AG08395 (cell line): ENCODE results near the gene PFKM.

ENCODE experiments used
- DNase-seq: peaks from one replicate; pipeline ENCODE4 v3.0.0; 2012; ENCODE audit warnings: mixed read lengths, low spot score

Gene PFKM

DNA sequence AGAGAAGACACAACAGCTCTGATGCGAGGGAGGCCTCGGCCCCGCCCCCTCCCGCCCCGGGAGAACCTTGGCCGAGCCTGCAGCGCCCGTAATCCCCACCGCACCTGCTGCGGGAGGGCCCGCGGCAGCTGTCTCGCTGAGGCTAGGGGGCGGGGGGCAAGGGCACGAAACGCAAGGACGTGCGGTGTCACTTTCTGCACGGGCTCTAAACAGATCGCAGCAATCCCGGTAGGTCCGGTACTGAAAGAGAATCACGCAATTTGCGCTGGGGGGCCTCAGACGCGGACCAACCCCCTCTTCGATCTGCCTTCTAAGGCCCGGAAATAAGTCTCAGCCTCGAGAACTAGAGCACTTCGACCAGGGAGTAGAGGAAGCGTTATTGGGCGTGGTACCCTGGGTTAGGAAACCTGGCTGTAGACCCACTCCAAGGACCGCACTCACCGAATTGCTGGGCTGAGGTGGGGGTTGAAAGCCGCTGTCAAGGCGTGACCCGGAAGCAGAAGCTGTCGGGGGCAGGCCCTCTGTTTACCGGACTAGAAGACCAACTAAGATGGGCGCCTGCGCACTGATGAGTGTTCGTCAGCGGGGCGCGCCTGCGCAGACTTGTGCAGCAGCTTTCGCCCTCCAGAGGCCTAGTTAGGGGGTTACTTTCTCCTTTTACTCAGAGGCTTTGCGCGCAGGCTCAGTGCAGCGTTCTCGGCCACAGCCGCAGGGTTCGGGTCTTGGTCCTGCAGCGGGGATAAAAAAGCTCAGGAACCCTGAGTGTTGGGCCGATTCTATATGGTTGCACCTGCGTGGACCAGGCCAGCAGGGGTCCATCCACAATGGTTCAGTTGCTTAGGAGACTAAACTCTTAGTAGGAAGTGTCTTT is 38.1 kb downstream of the PFKM start, which contains the start of gene ASB8:
Gene ASB8, minus strand, starts transcription at position 498 of the 871 bp plus-strand sequence. CDS start 4,019 bp downstream, outside the sequence.
- DNase-seq: peak; percentile 99

DNA sequence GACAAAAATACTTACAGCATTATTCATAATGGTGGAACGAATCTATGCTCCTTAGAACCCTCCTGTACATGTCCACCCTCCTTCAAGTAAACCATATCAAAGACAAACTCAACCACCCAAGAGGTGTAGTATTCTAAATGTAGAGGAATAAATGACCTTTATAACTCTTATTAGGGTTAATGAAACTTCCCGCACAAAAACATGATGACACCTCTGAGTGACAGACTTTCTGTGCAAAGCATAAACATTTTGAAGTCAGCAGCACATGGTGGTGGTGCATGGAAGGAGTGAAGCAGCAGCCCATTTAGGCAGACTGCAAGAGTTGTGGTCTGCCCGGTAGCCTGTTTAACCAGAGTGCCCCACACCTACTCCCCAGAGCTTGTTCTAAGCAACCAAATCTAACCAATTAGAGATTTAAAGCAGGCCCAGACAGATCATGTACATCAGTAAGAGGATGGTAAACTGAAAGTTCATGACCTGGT is 38.8 kb downstream of the PFKM start:
- no peak for DNase-seq

DNA sequence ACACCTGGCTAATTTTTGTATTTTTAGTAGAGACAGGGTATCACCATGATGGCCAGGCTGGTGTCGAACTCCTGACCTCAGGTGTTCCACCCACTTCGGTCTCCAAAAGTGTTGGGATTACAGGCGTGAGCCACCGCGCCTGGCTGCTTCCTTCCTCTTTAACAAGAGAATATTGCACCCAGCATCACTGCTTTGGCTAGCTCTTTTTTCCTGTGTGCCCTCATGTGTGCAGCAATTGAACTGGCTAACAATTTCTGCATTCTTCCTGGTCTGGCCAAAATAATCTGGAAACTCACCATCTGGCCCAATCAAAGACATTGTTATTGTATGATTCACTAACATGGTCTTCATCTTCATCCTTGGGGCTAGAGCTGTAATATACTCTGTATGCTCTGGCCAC is 40.9 kb downstream of the PFKM start:
- DNase-seq: no peak

DNA sequence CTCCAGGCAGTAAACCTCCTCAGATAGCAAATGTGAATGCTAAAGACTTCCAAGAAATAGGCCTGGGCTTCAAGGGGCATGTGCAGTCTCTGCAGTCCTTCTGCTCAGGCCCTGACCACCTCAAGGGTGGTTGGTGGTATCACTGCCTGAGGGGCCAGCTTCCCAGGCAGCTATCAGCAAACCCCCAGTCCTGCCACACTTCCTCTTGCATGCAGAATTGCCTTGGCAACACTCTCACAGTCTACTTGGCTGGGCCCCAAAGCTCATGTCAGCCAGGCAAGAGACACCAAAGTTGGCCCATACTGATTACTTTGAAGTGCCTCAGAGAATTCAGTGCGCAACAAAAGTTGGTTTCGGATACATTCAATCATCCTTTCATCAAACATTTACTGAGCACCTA is 41.6 kb downstream of the PFKM start:
- DNase-seq: no peak

DNA sequence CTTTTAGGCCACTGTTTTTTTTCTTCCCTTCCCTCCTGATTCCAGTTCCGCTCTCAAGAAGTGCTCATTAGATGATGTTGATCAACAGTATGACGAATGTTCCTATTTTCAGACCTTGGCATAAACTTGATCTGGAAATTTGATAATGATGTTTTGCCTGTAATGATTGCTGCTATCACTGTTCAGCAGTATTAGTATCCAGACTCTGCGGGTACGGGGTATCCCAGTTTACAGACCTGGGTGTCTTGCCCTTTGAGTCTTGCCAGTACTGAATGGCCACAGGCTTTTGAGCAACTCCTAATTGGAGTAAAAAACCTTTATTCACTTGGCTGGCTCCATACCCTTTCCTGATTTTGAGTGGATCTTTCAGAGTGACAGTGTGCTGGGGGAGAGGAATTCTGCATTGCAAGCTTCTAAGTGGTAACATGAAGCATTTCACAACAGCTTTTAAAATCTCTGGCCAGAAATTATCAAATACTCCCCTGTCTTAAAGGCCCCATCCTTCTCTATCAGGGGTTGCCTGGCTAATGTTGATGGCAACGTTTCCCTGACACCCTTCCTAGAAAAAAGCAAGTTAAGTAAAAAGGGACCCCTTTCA is 44.1 kb downstream of the PFKM start:
- no peak for DNase-seq

DNA sequence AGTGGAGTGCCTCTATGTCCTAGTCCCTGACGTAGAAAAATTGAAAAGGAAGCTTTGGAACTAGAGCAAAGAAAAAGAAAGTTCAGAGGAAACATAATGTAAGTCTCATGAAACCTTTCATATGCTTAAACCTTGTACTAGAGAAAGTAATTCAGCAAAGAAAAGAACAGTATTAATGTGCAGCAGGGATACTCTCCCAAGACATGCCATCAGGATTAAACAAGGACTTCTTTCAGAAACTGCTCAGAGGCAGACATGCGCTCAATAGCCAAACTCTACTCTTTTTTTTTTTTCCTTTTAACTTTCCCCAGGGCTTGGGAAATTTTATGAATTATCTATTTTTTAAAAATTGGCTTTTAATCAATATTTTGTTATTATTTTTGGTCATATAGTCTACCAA is 45.3 kb downstream of the PFKM start:
- no peak for DNase-seq

DNA sequence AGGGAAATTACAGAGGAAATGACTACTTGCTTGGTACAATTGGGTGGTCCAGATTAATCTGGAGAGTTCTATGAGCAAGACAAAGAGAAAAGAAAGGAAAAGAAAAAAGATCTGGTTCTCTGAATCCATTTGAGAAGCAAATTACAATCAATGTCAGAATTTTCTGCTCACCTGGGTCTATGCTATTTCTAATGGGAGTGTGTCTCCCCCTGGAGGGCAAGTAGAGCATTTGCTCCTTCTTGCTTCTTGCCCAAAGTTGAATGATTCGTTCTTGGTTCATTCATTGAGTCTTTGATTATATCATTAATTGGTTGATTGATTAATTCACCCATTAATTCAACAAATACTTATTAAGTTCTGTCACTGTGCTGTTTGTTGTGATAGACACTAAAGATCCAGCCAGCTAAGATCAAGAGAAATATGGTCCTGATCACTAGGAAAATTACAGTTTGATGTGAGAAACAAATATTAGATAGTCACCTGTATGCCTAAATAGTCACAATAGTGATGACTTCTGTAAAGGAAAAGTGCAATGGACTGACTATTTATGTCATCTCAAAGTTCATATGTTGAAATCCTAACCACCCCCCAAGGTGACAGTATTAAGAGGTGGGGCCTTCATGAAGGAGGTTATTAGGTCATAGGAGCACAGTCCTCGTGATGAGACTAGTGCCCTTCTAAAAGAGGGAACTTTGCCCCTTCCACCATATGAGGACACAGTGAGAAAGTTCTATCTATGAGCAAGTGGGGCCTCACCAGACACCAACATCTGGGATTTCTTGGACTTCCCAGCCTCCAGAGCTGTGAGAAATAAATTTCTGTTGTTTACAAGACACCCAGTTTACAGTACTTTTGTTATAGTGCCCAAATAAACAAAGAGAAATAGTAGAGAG is 46.2 kb downstream of the PFKM start:
- peak; percentile 44 for DNase-seq

DNA sequence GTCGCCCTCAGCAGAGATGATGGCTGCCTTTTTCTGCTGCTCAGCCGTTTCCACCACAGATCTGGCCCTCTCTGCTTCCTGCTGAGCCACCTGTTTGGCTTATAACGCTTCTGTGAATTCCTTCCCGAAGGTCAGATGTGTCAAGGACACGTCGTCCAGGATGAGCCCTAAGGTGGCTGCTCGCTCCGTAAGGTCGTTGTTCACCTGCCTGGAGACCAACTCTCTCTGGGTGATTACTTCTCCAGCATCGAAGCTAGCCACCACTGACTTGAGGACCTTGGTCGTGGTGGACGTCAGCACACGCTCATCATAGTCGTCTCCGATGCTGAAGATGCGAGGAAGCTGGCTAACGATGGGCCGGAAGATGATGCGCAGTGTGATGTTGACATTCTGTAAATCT is 49.8 kb downstream of the PFKM start:
- DNase-seq: no peak

DNA sequence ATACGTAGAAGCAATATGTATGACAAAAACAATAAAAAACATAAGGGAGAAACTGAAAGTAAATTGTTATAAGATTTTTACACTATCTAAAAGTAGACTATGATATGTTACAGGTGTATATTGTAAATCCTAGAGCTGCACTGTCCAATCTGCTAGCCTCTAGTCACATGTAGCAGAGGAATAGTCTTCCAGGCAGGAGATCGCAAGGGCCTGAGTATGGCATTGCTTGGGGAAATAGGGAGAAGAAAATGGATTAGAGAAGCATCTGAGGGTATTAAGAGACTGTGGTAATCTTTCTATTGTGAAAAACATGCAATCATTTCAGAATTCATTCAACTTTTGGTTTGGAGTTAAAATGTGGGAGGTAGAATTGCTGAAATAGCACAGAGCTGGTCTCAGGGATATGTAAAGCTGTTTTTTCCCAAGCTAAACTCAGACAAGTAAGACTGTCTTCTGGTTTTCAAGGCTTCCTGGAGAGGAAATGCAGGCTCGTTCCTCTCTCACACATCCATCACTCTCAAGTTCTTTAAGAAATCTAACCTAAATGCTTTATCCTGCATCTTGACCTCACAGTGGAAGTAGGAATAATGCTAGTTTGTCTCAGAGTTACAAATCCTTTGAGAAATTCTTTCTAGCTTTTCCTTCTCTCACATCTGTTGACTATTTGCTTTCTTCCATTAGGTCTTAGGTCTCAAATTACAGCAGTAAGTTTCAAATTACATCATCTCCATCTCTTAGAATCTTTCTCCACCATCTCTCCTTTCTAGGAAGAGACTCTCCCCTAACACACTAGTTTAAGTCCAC is 56.7 kb downstream of the PFKM start:
- DNase-seq: no peak

DNA sequence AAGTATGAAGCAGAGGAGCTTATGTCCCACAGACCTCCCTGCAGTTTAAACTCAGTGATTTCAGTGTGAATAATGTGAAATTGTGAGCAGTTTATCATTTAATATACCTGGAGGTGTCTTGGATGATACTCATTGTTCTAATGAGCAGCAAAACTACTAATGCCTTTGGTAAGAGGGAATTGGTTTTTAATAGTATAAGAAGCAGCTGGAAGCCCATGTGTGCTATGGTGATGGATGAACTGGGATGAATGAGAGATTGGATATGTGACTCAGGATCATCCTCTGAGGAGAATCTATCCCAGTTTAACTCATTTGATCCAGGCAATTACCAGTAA is 57.2 kb downstream of the PFKM start:
- DNase-seq: no peak

DNA sequence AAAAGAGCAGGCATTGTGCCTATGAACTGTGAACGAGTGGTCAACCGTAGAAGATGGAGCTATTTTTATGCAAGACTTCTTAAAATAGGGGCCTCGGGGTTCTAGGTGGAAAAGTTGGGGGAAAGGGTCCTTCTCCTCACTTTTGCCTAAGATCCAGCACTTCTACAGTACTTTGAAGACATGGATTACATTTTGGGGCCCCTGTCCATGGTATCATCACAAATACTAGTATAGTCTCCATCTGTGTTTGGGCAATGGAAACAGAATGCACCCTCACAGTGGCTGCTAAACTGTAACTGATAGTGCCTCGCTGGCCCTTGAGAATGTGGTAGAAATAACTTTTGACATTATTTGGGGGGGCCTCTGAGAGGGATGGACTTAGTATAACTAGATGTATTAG is 58.8 kb downstream of the PFKM start:
- DNase-seq: no peak

DNA sequence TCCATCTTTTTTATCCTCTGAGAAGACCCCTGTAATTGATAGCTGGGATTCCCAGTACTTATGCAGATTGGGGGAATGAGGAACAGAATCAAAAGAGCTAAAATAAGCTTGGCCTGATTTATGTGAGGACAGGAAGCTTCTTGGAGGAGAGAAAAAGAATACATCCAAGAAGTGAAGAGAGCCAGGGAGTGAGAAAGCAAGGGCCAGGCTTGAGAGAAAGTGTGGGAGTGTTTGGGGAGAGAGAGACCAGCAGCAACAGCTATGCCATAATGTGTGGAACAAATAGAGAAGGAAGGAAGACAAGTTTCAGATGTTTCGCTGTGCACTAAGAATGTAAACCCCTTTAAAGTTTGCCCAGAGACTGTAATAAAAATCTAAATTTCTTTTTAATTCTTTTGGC is 60.3 kb downstream of the PFKM start:
- DNase-seq: no peak

DNA sequence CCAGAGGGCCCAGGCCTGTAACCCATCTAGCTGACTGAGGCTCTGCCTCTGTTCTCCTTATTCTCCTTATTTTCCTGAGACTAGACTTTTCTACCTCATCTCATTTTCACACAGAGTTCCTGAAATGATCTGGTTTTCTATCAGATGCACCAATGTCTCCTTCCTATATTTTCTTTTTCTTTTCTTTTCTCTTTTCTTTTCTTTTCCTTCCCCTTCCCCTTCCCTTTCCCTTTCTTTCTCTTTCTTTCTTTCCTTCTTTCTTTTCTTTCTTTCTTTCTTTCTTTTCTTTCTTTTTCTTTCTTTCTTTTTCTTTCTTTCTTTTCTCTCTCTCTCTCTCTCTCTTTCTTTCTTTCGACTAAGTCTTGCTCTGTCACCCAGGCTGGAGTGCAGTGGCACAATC is 61.3 kb downstream of the PFKM start:
- DNase-seq: no peak

DNA sequence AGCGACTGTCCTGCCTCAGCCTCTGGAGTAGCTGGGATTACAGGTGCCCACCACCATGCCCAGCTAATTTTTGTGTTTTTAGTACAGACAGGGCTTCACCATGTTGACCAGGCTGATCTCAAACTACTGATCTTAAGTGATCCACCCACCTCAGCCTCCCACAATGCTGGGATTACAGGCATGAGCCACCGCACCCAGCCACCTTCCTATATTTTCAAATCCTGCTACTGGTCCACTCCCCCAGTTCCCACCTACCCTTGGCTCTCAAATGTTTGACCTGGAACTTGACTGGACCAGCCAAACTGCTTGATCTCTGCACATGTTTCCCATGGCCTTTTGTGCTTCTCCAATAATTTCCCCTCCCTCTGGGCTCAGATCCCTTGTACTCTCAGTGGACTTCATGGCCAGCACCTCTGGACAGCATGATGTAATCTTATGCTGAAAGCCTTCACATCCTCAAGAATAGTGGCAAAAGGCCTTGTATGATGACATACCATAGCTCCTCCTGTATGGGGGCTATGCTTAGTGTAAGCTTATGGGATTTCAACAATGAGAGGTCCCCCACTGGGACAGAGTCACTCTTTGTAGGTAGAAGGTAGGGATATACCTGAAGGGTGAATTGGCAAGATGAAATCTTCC is 61.8 kb downstream of the PFKM start:
- DNase-seq: no peak

DNA sequence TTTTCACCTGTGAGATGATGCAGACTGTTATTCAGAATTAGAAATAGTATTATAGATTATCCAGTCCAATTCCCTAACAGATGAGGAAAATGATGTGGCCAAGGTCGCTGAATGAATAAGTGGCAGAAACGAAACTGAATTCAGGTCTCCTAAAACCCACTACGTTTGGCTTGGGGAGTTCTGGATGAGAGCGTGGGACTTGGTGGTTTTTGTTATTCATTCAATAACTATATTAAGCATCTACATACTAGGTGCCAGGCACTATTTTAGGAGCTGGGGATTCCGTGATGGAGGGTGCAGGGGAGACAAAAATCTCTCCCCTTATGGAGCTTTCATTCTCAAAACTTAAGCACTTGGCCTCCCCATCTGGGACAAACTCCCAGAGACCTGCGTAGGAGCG is 63.5 kb downstream of the PFKM start:
- no peak for DNase-seq

DNA sequence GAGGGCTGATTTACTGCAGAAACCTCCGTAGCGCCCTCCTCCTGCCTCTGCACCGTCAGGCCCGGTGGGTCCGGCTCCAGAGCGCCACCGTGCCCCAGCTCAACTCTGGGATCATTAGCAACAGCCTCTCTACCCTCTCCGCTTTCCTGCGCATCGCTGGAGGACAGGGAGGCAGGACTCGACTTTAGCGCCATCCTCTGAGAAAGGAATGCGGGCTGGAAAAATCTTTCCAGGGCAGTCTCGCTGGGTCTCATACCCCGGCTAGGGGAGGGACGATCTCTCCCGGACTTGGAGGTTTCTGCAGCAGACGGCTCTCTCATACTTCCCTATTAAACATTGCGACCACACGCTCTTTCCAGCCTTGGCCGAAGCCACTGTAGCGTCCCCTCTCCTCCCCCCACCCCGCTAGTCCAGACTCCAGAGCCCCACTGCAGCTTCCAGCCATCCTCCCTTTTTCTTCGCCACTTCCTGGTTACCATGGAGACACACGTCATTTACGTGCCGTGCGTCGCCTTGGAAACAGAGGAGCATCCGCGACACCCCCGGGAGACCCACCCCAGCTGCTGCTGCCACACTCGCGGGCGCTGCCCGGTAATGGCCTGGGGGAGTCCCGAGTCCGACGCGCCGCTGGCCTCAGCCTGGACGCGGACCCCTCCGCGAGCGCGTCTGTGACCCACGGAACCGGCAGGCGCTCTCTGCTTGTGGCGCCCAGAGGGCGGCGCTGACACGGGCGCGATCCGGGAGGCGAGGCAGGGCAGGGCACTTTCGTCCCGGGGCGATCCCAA is 64.1 kb downstream of the PFKM start, which contains the start of gene CCDC184:
Gene CCDC184, plus strand, starts transcription at position 554 of the 785 bp plus-strand sequence. CDS start 479 bp downstream, outside the sequence.
- DNase-seq: peak; percentile 80

DNA sequence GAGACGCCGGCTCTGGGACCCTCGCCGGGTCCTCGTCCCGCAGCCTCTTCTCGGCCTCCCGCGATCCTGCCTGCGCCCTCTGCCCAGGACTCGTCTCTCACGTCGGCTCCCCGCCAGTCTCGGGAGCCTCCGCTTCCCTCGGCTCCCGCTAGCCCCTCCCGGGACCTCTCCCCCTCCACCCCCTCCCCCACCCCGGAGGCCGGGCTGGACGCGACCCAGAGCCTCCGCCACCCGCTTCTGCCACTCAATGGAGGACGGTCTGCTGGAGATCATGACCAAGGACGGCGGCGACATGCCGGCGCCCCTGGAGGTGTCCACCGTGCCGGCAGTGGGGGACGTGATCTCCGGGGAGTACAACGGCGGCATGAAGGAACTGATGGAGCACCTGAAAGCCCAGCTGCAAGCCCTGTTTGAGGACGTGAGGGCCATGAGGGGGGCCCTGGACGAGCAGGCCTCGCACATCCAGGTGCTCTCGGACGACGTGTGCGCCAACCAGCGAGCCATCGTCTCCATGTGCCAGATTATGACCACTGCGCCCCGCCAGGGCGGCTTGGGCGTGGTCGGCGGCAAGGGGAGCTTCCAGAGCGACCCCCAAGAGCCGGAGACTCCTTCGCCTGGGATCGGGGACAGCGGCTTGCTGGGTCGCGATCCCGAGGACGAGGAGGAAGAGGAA is 64.8 kb downstream of the PFKM start:
- DNase-seq: no peak

DNA sequence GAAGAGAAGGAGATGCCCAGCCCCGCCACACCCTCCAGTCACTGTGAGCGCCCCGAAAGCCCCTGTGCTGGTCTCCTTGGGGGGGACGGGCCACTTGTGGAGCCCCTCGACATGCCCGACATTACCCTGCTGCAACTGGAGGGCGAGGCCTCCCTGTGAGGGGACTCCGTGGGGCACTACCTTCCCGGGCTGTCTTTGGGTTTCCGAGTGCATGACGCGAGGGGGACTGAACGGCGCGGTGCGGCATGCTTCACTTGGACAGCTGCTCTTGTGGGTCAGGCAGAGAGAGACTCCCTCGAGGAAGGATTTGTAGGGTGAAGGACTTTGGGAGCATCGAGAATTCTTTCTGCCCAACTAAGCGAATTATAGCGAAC is 65.4 kb downstream of the PFKM start:
- DNase-seq: no peak

DNA sequence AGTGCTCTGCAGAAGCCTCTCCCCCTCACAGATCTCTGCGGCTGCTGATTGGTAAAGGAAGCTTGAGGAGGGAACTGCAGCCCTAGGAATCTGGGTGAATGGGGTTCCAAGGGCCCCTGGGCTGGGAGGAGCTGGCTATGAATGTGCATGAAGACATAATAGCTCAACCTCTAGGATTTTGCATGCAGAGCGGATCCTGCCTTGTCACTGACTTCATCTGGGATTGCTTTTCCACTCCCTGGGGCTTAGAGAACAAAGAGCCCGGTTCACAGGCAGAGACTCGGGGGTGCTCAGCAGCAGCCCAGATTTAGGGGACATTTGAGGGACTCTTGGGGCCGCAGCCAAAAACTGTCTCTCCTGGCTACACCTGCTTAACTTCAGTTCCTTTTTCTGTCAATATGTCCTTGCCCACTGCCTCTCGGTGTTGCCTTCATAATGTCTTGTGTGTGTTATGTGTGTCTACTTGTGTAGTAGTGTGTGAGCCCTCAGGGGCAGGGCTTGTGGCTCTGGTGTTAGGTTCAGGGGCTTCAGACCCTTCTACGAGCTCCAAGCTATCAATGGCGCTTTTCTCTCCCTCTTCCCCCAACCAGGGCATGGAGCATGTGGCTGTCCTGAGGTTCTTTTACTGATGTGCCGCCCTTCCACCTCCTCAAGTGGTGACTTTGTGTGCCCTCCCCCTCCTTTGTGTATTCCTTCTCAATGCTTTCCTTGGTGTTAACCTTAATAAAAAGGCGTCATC is 66.2 kb downstream of the PFKM start:
- no peak for DNase-seq
